HUES48 (cell line): Measurements from ENCODE around the gene PTOV1.

ENCODE experiments used
- H3K27ac ChIP-seq: one replicate; pipeline ENCODE4 v1.7.0; 2013; ENCODE audit warnings: low read depth, low read length, inconsistent platforms
- H3K27me3 ChIP-seq: 2 replicates; pipeline ENCODE4 v1.6.1; 2013; ENCODE audit warnings: mild to moderate bottlenecking, low read length; ENCODE audit not compliant: control insufficient read depth, insufficient read depth
- H3K36me3 ChIP-seq: 2 replicates; pipeline ENCODE4 v1.6.1; 2013; ENCODE audit warnings: low read length; ENCODE audit not compliant: control insufficient read depth, insufficient read depth
- H3K4me1 ChIP-seq: 2 replicates; pipeline ENCODE4 v1.6.1; 2013; ENCODE audit warnings: mild to moderate bottlenecking, low read length; ENCODE audit not compliant: control insufficient read depth, insufficient read depth
- H3K4me3 ChIP-seq: 2 replicates; pipeline ENCODE4 v1.5.1; 2013; ENCODE audit warnings: mild to moderate bottlenecking, low read depth, low read length
- H3K9ac ChIP-seq: 2 replicates; pipeline ENCODE4 v1.6.1; 2013; ENCODE audit warnings: mild to moderate bottlenecking, low read depth, low read length, moderate library complexity
- H3K9me3 ChIP-seq: 2 replicates; pipeline ENCODE4 v1.6.1; 2013; ENCODE audit warnings: low read length; ENCODE audit not compliant: control insufficient read depth, insufficient read depth

PTOV1 gene

DNA sequence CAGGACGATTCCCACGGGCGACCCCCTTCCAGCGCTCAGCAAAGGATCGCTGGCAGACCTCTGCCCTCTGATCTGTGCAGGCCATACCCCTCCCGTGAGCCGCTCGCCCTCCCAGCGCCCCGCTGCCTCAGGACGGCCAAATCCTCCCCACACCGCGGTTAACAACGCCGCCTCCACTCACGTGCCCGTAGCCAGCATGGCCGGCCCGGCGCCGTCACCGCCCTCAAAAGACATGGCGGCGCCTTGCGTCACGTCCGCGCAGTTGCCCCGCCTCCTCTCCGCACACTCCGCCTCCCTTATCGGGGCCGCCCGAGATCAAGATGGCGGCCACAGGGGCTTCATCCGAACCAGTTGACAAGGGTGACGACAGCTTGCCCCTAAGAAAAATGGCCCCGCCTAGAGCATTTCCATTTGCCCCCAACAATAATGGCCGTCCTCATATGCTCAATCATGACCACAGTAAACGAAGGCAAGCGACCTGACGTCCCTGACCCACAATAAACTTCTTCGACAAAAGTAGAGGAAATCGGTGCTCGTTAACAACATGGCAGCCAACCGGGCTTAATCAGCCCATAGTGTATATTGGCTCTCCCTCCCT lies 25.6 kb downstream of the PTOV1 start:
- Histone ChIP-seq H3K27ac (peak overlapping the region; percentile 99), H3K36me3 (peaks cover 28% of the 10 kb centered on the region), H3K4me3 (peak overlapping the region; percentile 92), H3K4me1 (peaks cover 16% of the 10 kb centered on the region; the same call in 1 of the 2 replicates), H3K27me3 (no peaks in the 10 kb centered on the region), H3K9ac (peak overlapping the region; percentile 98), H3K9me3 (no peaks in the 10 kb centered on the region)

DNA sequence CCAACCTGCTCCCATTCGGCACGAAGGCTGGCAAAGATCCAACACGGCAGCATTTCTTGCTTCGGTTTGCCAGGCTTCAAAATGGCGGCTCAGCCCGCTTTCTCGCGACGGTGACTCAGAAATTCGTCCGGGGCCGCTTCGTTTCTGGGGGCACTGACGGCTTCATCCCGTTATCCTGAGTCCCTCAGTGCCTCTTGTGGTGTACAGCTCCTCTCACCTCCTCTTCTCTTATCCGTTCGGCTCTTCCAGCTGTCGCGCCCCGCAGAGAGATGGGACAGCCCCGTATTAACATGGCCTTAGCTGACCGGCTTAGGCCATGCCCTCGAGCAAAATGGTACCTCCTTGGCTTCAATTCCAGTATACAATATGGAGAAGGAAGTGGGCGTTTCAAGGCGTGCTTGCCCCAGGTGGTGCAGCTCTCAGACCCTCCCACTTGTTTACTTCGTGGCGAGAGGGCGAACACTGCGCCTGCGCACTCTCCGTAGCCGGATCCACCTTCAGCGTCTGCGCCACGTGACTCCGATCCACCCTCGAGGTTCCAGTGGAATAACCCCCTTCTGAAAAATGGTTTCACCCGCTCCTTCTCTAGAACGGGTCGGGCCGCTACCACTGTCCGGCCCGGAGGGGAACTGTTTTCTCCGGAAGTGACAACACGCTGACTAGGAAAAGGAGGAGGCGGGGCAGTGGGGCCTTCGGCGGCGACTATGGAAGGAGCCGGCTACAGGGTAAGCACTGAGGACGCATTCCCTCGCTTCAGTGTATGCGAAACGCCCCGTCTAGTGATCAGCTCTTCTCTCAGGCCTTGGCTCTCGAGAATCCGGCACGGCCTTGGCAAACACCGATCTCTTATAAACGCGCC lies 26.3 kb downstream of the PTOV1 start, which contains the start of the genes AKT1S1 and TBC1D17:
AKT1S1 (minus strand) TSS at position 336 of the 859 bp plus-strand sequence. CDS start 4,060 bp downstream, outside the sequence.
TBC1D17 (plus strand) TSS at position 683 of the 859 bp plus-strand sequence; CDS start at position 705, 22 bp downstream.
- peak within 1 kb of the TSS; percentile 99 for H3K27ac ChIP-seq

GRCh38 chr19:49877879-49878743 lies 27.2 kb downstream of the PTOV1 start:
- no peaks in the 10 kb centered on the region for H3K27me3 ChIP-seq
- peak overlapping the region; percentile 81 for H3K9ac ChIP-seq
- peak overlapping the region; percentile 92 for H3K4me3 ChIP-seq
- peaks cover 43% of the 10 kb centered on the region for H3K36me3 ChIP-seq
- no peaks in the 10 kb centered on the region for H3K9me3 ChIP-seq
- peak overlapping the region; percentile 99 for H3K27ac ChIP-seq
- peaks cover 16% of the 10 kb centered on the region; the same call in 1 of the 2 replicates for H3K4me1 ChIP-seq

More for the DNA sequence above, 26.3 kb downstream of the PTOV1 start, which contains the start of the genes AKT1S1 and TBC1D17:
- Histone ChIP-seq H3K27me3 (no peaks in the 10 kb centered on the region), H3K36me3 (peaks cover 34% of the 10 kb centered on the region), H3K9me3 (no peaks in the 10 kb centered on the region), H3K9ac (peak within 1 kb of the TSS; percentile 98), H3K4me3 (peak within 1 kb of the TSS; percentile 92), H3K4me1 (peaks cover 16% of the 10 kb centered on the region; the same call in 1 of the 2 replicates)

- Histone ChIP-seq H3K36me3 (peaks cover 49% of the 10 kb centered on the region), H3K27ac (peak overlapping the region; percentile 99), H3K27me3 (no peaks in the 10 kb centered on the region), H3K9me3 (no peaks in the 10 kb centered on the region), H3K4me3 (peak overlapping the region; percentile 92), H3K9ac (peak overlapping the region; percentile 55; the same call in 1 of the 2 replicates), H3K4me1 (peaks cover 16% of the 10 kb centered on the region; the same call in 1 of the 2 replicates)
Measured at GRCh38 chr19:49878744-49879070, 27.7 kb downstream of the PTOV1 start.

DNA sequence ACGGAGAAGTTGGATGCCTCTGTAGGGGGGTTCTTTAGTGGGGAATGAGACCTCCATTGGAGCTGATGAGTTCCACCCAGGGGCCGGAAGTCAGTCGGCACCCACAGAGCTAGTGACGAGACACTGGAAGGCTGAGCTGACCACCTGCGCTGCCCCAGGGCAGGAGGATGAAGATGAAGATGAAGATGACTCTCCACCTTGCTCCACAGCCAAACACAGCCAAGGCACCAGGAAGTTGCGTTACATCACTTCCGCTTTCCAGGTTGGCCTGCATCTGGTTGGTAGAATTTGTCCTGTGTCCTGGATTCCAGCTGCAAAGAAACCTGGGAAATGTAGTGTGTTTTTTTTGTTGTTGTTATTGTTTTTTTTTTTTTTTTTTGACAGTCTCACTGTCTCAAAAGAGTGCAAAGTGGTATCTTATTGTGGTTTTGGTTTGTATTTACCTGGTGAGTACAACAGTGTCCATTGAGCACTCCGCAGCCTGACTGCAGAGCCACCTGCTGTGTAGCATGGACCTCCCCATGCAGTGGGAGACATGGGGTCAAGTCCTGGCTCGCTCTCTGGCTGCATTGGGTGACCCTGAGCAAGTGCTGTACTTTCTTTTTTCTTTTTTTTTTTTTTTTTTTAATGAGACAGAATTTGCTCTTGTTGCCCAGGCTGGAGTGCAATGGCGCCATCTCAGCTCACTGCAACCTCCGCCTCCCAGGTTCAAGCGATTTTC lies 28.4 kb downstream of the PTOV1 start:
- H3K27me3 ChIP-seq = no peaks in the 10 kb centered on the region
- 0 out of 2 replicates have a peak overlapping the region, but pooled peaks have one; percentile 92 for H3K4me3 ChIP-seq
- H3K36me3 ChIP-seq = peaks cover 56% of the 10 kb centered on the region
- H3K27ac ChIP-seq = no peak overlapping the region
- peaks cover 16% of the 10 kb centered on the region; the same call in 1 of the 2 replicates for H3K4me1 ChIP-seq
- H3K9ac ChIP-seq = no peak overlapping the region
- no peaks in the 10 kb centered on the region for H3K9me3 ChIP-seq

GRCh38 chr19:49880162-49880869 lies 29.4 kb downstream of the PTOV1 start:
- Histone ChIP-seq H3K9ac (no peak overlapping the region), H3K27ac (no peak overlapping the region), H3K9me3 (no peaks in the 10 kb centered on the region), H3K4me3 (no peak overlapping the region), H3K27me3 (no peaks in the 10 kb centered on the region), H3K4me1 (peaks cover 15% of the 10 kb centered on the region; the same call in 1 of the 2 replicates), H3K36me3 (peaks cover 64% of the 10 kb centered on the region)

- Histone ChIP-seq H3K9me3 (no peaks in the 10 kb centered on the region), H3K27ac (no peak overlapping the region), H3K4me1 (peaks cover 10% of the 10 kb centered on the region; the same call in 1 of the 2 replicates), H3K4me3 (no peak overlapping the region), H3K27me3 (no peaks in the 10 kb centered on the region), H3K9ac (no peak overlapping the region), H3K36me3 (peaks cover 69% of the 10 kb centered on the region)
Measured at GRCh38 chr19:49881186-49881585, 30.2 kb downstream of the PTOV1 start.

DNA sequence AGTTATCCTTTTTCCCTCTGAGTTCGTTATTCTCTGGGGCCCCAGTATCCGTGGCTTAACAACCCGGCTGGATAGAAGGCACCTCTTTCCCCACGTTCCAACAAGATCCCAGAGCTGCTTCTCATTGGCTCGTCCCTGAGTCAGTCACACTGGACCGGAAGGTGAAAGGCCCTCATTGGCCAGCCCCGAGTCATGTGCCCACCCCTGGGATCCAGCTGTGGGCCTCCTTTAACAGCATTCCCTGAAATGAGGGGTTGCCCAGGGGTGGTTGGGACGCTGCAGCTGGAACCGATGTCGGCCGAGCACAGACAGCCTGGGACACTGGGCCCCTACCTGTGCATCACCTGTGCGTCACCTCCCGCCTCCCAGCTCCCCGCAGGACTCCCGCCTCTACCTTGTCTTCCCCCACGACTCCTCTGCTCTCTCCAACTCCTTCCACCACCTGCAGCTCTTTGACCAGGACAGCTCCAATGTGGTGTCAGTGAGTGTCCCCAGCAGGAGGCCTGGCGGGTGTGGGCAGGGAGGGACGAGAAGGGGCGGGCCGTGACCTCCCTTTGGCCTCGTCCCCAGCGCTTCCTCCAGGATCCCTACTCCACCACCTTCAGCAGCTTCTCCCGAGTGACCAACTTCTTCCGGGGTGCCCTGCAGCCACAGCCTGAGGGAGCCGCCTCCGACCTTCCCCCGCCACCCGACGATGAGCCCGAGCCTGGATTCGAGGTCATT lies 30.9 kb downstream of the PTOV1 start:
- Histone ChIP-seq H3K4me1 (peaks cover 10% of the 10 kb centered on the region; the same call in 1 of the 2 replicates), H3K9ac (no peak overlapping the region), H3K27ac (no peak overlapping the region), H3K9me3 (no peaks in the 10 kb centered on the region), H3K4me3 (no peak overlapping the region), H3K27me3 (no peaks in the 10 kb centered on the region), H3K36me3 (peaks cover 72% of the 10 kb centered on the region)

GRCh38 chr19:49882643-49883042 lies 31.7 kb downstream of the PTOV1 start:
- Histone ChIP-seq H3K4me3 (no peak overlapping the region), H3K36me3 (peaks cover 72% of the 10 kb centered on the region), H3K4me1 (peaks cover 10% of the 10 kb centered on the region; the same call in 1 of the 2 replicates), H3K9ac (no peak overlapping the region), H3K27me3 (no peaks in the 10 kb centered on the region), H3K9me3 (no peaks in the 10 kb centered on the region), H3K27ac (no peak overlapping the region)
